Amniotic epithelial cell (primary cell): ENCODE data around the gene NPDC1.
A peak's percentile ranks its signal among the peaks of the same experiment; 100 is the strongest.

Experiments
- DNase-seq: peaks from one replicate; pipeline ENCODE4 v3.0.0-alpha.2; 2010; ENCODE audit warnings: low read depth

NPDC1 gene

DNA sequence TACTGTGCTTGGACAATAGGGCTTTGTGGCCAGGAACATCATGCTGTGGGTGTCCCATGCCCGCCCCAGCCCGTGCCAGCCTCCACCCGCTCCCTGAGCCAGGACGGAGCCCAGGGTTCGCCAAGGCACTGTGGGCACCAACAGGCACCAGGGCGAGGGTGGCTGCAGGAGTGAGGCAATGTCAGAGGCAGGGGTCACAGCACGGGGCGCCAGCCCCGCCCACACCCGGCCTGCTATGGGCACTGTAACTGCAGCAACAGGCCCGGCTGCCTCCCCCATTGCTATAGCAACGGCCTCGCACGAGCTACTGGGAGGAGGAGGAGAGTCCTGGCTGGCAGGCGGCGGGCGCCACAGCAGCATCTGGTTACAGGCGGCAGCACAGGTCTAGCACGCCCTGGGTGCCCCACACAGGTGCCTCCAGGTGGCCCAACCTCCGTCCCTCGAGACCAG is 20.4 kb downstream of the NPDC1 start:
- DNase-seq = peak; percentile 31

DNA sequence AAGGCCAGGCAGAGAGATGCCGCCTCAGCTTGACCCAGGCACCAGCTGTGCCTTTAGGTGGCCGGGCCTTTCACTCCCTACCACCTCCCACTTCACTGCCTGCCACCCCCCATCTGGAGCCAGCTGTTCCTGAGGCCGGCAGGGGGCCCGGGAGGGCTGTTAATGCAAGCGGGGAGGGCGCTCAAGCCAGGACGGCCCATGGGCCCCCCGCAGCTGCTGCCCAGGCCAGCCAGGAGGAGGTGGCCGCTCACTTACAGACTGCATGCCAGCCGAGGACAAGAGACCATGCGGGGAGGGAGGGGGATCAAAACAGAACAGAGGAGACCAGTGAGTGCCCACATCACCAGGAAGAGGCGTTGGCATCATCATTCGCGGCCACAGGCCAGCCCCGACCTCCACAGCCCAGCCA is 22.4 kb downstream of the NPDC1 start:
- DNase-seq = no peak

DNA sequence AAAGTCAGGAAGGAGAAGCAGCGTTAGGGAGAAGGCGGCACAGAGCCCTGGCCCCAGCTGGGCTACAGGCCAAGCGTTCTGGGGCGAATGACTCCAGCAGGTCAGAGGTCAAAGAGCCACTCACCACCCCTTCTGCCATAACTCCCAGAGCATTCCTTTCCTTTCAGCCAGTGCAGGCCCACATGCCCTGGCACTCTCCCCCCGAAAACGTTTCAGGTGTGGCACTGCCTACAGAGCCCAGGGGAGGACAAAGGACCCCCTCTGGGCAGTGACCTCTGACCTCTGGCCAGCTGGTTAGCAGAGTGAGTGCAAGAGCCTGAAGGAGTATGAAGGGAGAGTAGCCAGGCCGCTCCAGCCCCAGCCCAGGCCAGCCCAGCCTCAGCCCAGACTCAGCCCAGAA is 22.8 kb downstream of the NPDC1 start:
- DNase-seq = no peak

DNA sequence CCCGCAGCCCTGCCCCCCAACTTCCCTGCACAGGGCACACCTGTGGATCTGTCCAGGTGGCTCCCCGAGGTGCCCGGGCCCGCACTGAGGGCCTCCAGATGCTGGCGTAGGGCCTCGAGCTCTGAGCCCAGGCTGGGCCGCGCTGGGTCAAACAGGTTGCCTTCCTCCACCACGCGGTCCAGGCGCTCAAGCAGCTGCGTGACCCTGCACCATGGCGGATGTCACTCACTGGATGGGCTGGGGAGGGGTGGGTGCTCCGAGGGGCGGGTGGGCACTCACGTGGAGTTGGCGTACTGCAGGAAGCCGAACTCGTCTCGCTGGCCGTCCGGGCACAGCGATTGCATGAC is 23.3 kb downstream of the NPDC1 start:
- DNase-seq = no peak

DNA sequence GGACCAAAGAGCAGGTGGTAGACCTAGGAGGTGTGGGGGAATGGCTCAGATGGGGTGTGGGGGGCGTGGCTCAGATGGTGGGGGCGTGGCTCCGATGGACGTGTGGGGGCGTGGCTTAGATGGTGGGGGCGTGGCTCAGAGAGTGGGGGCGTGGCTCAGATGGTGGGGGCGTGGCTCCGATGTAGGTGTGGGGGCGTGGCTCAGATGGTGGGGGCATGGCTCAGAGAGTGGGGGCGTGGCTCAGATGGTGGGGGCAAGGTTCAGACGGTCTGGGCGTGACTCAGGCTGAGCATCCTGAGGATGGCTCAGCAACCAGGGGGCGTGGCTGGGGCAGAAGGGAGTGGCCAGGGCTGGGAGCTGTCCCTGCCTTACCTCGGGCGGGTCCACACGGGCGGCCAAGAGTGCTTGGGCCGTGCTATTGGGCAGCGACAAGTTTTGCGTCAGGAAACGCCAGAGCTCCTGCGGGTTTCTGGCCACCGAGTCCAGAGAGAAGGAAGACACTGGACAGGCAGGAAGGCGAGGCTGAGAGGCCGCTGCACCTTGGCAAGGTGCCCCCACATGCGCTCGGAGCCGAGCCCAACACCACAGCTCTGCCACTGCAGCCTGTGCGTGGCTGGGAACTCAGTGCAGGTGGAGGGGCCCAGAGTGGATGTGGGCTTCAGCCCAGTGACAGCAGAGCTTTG is 23.9 kb downstream of the NPDC1 start:
- peak; percentile 62 for DNase-seq

DNA sequence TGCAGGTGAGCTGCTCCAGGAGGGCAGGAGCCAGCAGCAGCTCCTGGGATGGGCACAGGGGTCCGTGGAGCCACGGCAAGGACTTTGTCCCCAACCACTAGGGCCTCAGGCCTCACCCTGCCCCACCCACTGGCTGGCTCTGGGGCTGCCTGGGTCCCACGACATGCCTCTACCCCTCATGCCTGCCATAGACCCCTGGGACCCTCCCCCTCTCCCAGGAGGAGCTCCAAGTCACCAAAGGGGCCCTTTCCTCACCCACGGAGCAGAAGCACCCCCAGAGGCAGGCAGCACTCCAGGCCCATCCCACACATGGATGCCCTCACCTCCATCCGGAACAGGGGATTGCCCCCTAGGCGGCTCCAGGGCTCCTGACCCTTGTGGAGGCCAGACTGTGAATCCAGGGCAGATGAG is 24.4 kb downstream of the NPDC1 start:
- no peak for DNase-seq

DNA sequence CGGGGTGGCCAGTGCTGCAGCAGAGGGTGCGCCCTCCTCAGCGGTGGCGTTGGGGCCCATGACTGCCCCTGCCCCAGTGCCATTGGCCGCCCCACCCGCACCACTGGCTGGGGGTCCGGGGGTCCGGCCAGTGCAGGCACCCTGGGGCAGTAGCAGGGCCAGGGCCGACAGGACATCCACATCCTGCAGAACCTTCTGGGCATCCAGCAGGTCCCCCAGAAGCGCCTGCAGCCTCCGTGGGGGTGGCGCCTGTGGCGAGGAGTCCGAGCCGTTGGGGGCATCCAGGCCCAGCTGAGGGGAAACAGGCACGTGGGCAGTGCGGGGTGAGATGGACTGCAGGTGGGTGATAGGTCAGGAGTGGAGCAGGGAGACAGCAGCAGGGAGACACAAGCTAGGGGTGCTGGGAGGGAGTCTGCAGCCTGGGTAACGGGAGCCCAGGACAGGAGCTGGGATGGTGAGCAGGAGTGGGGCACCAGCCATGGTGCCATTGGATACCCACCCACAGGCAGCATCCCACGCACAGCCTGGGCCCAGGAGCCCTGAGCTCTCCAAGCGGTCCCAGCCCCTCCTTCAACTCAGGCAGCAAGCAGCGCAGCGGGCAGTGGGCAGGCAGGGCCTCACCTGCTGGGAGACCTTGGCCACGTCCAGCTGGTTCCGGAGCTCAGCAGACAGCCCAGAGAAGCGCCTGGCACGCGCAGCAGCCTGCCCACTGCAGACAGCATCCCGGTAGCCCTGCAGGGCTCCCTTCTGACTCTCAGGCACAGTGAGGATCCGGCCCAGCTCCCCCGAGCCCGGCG is 25.0 kb downstream of the NPDC1 start:
- no peak for DNase-seq

DNA sequence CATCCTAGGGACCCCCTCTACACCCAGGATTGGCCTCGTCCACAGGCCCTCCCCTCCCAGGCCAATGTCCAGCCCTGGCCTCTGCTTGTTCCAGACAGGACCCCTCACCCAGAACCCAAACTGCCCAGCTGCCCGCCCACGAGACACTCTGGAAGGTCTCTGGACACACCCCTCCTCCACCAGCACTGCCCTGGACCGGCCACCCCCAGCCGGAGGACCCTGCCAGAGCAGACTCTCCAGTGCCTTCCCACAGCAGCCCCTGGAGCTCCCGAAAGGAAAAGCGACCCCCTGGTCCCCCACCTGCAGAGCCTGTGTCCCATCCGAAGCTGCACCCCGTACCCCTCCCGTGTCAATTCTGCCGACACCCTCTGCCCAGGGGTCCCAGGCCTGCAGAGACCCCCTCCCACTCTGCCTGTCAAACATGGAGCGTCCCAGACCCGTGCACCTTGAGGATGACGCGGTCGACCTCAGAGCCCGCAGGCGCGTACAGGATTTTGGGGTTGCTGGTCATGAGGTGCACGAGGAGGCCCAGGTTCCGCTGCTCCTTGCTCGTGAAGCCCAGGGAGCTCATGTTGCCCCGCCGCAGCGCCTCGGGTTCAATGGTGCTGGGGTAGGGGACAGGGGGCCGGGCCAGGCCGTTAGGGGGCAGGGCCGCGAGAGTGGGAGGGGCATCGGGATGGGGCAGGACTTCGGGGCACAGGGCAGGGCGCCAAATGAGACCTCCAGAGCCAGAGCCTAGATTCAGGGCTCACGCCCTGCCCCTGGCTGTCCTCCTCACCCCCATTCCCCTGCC is 25.9 kb downstream of the NPDC1 start:
- no peak for DNase-seq

- no peak for DNase-seq
Observed at GRCh38 chr9:137018761-137019559, 27.0 kb downstream of the NPDC1 start.

DNA sequence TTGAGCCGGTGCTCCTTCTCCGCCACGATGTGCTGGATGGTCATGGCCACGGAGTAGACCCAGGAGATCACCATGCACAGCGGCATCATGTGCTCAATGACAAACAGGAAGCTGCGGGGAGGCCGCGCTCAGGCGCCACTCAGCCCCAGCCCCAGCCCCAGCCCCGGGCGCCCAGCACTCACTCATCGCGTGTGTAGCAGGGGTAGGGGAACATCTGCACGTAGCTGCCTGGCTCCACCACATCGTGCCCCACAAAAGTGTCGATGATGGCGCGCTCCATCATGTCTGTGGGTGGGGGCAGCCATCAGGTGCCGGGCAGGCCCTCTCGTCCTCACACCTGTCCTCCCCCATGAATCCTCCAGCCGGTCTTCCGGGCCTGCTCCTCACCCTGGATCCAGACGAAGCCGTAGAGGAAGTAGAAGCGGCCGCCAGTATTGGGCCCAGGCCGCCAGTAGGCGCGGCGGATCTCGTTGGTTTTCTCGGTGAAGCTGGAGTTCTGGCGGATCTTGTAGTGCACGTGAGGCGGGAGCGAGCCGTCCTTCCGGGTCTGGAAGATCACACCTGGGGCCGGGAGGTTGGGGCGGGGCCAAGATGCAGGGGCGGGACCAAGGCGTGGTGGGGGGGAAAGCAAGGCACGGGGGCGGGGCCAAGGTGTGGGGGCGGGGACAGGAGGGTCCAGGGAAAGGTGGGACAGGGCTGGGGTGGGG is 28.0 kb downstream of the NPDC1 start:
- DNase-seq = no peak

DNA sequence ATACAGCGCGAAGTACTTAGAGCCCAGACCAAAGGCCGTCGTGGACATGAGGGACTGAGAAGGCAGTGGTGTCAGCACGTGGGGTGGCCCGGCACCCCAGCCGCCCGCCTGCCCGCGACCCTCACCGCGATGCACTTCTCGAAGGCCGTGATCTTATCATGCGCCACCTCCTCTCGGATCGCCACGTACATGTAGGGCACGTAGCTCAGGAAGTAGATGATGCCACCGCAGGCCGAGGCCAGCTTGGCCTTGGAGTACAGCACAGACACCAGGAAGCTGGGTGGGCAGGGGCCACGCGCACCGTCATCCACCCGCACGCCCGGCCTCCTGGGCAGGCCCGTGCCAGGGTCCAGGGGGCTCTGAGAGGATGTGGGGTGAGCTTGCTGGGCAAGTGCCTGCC is 28.9 kb downstream of the NPDC1 start:
- no peak for DNase-seq

DNA sequence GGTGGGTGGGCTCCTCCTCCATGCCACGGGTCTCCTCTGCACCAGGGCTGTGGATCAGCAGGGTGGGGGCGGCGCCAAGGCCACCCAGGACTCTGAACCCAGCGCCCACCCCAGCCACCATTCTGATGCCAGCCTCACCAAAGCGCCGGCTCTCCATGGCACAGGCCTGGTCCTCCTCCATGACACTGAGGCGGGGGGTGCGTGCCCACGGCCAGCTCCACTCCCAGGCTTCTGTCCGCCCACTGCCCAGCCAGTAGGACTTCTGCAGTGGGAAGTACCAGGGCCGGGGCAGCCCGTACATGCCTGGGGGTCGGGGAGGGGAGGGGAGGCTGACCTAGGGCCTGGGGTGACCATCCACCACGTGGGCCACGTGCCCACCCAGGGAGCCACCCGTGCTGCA is 29.5 kb downstream of the NPDC1 start:
- no peak for DNase-seq

DNA sequence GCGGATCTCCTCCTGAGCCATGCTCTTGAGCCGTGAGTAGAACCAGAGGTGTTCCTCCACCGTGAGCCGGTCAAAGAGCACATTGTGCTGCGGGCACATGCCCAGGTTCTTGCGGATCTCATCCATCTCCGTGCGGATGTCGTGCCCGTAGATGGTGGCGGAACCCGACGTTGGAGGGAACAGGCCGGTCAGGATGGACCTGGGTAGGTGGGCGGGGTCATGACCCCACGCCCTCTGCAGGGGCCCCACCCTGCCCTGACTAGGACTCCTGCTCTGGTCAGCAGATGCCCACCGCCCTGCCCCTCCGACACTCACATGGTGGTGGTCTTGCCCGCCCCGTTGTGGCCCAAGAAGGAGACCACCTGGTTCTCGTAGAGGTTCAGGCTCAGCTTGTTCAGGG is 30.0 kb downstream of the NPDC1 start:
- DNase-seq = no peak

DNA sequence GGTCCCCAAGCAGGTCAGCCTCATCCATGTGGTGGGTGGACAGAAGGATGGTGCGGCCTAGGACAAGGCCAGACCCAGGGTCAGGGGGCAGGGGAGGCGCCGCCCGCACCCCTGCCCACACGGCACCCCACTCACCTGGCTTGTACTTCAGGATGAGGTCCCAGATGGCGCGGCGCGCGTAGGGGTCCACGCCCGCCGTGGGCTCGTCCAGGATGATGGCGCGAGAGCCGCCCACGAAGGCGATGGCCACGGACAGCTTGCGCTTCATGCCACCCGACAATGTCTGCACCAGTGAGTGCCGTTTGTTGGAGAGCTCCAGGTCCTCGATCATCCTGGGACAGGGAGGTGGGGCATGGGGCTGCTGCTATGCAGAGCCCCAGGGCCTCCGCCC is 30.4 kb downstream of the NPDC1 start:
- DNase-seq = no peak

- no peak for DNase-seq
Observed at GRCh38 chr9:137014776-137015539, 31.0 kb downstream of the NPDC1 start.

- no peak for DNase-seq
Observed at GRCh38 chr9:137014166-137014565, 31.8 kb downstream of the NPDC1 start.

DNA sequence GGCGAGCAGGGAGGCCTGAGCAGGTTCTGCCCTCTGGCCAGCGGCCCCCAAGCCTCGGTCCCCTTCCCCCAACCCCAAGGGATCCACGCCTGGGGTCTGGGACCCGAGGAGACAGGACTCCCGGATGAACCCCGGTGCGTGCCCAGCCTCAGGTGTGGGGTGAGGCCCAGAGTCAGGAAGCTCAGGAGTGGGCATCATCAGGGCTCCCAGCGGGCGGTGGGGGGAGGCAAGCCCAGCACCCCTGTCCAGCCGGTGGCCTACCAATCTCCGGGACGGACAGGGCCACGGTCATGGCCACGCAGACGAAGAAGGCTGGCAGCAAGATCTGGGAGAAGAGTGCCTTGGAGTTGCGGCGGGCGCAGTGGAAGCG is 32.4 kb downstream of the NPDC1 start:
- no peak for DNase-seq

DNA sequence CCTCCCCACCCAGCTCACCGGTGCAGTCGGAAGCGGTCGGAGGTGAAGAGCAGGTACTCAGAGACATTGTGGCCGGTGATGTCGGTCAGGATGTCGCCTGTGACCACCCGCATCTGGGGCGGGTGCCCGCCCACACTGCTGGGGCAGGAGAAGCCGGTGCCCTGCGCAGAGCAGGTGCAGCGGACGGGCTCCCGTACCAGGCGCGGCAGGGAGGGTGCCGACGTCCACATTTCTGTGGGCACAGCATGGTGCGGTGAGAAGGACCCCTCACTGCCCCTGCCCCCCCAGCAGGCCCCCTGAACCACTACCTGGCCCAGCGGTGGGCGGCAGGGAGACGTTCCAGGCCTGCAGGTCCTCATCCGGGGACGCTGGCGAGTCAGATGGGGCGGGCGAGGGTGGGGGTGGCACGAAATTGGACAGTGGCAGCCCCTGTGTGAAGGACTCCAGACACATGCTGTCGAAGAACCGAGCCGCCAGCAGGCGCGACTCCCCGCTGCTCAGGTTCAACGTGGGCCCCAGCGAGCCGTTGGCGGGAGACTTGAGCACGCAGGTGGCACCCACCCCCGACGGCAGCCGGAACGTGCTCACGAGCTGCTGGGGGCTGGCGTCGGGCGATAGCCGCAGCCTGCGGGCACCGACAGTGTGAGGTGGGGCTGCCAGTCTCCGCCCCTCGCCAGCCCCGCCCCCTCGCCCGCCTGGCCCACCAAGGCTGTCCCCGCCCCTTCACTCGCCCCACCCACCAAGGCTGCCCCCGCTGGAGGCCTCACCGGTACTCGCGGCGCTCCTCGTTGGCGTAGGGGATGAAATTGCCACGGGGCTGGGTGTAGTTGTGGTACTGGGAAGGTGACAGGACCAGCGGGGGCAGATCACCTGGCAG is 33.0 kb downstream of the NPDC1 start:
- no peak for DNase-seq

DNA sequence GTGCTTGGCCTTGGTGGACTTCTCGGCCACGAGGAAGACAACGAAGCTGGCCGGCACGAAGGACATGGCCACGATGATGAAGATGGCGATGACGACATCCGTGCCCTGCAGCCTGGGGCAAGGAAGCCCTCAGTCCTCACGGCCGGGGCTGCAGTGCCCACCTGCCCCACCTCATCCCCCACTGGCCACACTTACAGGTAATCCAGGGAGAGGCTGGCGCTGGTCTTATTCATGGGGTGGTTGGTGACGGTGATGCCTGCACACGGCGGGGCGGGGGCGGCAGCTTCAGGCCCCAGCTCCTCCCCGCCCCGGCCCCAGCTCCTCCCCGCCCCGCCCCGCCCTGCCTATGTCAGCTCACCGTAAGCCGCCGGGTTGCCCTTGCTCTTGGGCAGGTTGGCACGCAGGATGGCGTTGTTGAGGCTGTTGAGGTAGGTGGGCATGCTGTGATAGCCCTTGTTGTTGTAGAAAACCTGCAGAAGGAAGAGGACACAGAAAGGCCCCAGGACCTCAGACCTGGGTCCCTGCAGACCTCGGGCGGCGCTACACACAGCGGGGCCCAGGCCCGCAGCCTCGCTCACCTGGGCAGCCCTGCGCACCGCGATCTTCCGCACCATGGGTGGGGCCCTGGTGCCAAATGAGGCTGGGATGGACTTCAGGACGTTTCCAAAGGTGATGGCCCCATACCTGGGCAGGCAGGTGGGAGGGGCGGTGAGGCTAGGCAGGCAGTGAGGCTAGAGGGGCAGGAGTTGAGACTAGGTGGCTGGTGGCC is 33.9 kb downstream of the NPDC1 start:
- no peak for DNase-seq
